NCI-H2107 (cell line): ENCODE data around the gene SNRPE.
"Not testable (repeated sequence)": the region's sequence is repeated elsewhere in the genome, so short reads cannot be mapped to it uniquely, and the experiment has no call there.

Experiments used
- DNase-seq: peaks from one replicate; lab custom pipeline; 2025; lab: John Stamatoyannopoulos, UW

SNRPE gene

GRCh38 chr1:203861379-203862184 is at the start of gene SNRPE:
Gene SNRPE, plus strand, starts transcription at chr1:203861599. Its CDS starts 61 bp downstream, at chr1:203861660.
- DNase-seq, result peak; percentile 99

DNA sequence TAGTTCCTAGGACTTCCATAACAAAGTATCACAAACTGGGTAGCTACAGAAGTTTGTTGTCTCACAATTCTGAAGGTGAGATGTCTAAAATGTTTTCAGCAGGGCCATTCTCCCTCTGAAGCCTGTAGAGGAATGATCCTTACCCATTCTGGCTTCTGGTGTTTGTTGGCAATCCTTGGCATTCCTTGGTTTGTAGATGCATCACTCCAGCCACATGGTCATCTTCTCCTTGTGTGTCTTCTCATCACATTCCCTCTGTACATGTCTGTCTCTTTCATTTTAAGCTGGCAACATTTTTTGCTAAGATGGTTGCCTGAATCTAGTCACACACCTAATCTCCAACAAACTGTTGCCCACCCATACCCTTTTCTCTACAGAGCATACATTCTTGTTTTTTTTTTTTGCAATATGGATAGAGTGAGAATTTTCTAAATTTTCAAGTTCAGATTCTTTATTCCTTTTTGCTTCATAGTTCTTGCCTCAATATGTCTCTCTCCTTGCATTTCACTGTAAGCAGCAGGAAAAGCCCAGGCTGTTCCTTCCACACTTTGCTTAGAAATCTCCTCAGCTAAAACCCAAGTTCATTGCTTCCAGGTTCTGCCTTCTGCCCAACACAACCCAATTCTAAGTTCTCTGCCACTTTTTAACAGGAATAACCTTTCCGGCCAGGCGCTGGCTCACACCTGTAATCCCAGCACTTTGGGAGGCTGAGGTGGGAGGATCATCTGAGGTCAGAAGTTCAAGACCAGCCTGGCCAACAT is 47.6 kb upstream of the SNRPE start:
- DNase-seq, result no peak

DNA sequence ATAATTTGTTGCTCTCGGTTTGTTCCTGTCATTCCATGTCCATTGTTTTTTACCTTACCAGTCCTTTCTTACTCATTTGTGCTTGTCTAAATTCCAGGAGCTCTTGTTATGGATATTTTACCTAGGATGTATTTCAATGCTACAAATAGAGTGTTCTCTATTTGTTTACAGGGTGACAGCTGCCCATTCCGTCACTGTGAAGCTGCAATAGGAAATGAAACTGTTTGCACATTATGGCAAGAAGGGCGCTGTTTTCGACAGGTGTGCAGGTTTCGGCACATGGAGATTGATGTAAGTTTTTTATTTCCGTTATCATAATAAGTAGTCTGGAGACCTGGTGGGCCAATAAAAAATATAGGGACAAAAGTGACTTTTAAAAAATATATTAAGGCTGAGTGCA is 43.0 kb upstream of the SNRPE start:
- DNase-seq, result no peak

DNA sequence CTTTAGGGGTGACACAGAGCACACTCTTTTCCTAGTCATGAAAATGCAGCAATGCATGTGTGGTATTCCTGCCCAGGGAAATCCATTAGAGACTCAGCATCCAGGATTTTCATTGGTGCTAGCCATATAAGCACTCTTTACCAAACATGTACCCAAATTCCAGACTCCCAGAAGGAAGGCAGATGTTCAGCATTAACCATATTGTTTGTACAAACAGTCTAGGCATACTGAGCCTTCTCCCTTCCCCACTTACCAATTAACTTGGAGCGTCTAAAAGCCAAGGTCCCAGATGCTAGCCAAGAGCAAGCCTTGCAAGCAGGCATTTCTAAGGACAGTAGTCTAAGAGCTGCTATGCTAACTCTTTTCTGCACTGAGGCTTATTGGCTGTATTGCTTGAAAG is 38.1 kb upstream of the SNRPE start:
- DNase-seq, result no peak

- DNase-seq, result no peak
Observed at GRCh38 chr1:203826175-203826574, 35.2 kb upstream of the SNRPE start.

- DNase-seq, result no peak
Observed at GRCh38 chr1:203828002-203828401, 33.4 kb upstream of the SNRPE start.

DNA sequence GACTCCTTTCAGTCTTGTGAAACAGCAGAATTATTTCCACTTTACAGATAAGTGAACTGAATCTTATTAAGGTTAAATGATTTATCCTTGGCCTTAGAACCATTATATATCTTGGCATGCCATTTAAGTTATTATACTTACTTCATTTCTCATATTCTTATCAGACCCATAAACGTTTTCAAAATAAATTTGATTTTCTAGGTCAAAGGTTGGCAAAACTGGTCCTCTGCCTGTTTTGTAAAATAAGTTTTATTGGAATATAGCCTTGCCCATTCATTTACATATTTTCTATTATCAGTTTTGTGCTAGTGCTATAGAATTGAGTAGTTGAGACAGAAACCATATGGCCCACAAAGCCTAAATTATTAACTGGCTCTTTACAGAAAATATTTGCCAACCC is 32.9 kb upstream of the SNRPE start:
- DNase-seq, result no peak

GRCh38 chr1:203829247-203829646 is 32.2 kb upstream of the SNRPE start:
- not testable (repeated sequence) for DNase-seq

GRCh38 chr1:203835476-203835875 is 25.9 kb upstream of the SNRPE start:
- DNase-seq, result no peak

DNA sequence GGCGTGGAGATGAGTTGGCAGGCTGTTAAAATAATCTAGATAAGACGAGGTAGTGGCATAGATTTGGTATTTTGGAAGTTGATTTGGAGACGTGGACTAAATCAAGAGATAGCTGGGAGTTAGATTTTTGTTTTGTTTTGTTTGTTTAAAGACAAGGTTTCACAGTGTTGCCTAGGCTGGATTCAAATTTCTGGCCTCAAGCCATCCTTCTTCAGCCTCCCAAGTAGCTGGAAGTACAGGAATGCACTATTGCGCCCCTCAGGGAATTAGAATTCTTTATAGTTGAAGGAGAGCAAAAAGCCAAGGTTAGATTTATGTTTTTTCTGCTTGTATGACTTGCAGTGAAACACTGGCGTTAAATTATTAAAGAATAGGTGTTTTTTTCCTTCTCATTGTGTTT is 22.3 kb upstream of the SNRPE start:
- no peak for DNase-seq

DNA sequence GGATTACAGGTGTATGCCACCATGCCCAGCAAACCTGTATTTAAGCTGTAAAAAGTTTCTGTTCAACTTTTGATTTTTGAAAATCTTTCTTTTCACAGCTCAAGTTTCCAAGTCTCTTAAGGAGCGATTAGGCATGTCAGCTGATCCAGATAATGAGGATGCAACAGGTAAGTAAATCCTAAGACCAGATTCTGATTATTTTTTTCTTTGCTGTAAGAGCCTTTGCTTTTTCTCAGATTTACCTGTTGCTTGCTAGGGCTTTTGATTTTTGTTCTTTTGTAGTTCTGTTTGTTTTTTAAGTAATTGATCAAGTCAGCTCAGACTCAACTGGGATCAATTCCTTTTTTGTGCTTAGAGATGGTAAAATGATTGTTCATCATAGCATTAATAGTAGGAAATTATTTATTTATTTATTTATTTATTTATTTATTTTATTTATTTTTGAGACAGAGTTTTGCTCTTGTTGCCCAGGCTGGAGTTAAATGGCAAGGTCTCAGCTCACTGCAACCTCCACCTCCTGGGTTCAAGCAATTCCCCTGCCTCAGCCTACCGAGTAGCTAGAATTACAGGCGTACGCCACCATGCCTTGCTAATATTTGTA is 21.1 kb upstream of the SNRPE start:
- DNase-seq, result no peak

- no peak for DNase-seq
Observed at GRCh38 chr1:203842559-203842876, 18.9 kb upstream of the SNRPE start.

DNA sequence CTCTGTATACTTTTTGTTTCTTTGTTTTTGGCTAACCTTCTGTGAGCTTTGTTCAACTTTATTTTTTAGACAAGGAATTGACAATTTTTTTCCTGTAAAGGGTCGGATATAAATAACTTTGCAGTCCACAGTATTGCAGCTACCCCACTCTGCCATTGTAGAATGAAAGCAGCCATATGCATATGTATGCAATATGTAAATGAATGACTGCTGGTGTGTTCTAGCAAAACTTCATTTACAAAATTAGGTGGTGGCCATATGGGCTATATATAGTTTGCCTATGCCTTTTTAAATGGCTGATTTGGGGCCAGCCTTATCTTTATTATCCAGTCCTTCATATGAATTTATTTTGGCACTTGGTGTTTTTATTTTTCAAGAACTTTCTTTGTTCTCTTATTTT is 18.0 kb upstream of the SNRPE start:
- DNase-seq, result no peak

DNA sequence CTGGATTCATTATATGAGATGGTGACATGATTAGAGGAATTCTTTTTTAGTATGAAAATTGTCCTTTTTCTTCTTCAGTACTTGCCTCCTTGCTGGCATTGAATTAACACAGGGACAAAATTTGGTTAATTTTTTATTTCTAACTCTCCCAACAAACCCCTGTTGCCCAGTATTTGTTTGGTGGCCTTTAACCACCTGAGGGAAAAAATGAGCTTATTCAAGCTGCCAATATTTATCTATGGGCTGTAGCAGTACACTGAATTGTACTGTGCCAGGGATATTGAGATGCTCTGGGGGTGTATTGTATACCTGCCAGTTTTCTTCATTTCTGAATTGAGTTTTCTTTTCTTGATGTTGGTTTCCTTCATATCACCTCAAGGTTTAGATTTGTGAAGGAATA is 8.3 kb upstream of the SNRPE start:
- not testable (repeated sequence) for DNase-seq

DNA sequence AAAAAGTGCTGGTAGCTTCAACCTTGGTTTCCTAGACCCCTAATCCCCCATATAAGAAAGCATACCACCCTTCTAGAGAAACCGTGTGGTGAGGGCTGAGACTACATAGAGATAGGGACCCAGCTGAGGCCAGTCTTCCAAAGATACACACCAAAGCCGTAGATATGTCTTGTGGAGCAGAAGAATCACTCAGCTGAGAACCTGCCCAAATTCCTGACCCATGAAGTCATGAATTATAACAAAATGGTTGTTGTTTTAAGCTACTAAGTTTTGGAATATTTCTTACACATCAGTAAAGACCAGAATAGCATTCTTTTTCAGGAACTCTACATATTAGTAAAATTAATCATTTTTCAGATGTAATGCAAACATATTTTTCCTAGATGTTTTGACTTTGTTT is 3.3 kb upstream of the SNRPE start:
- no peak for DNase-seq

DNA sequence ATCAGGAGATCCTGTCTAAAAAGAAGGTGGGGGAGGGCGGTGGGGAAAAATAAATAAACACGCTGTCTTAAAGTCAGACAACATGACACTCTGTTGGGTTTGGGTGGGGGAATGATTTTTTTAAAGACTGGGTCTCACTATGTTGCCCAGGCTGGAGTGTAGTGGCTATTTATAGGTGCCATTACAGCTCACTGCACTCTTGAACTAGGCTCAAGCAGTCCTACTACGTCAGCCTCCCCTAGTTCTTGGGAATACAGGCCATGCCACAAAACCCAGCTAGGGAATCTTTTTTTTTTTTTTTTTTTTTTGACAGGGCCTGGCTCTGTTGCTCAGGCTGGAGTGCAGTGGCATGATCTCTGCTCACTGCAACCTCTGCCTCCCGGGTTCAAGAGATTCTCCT is 2.4 kb upstream of the SNRPE start:
- DNase-seq, result no peak

DNA sequence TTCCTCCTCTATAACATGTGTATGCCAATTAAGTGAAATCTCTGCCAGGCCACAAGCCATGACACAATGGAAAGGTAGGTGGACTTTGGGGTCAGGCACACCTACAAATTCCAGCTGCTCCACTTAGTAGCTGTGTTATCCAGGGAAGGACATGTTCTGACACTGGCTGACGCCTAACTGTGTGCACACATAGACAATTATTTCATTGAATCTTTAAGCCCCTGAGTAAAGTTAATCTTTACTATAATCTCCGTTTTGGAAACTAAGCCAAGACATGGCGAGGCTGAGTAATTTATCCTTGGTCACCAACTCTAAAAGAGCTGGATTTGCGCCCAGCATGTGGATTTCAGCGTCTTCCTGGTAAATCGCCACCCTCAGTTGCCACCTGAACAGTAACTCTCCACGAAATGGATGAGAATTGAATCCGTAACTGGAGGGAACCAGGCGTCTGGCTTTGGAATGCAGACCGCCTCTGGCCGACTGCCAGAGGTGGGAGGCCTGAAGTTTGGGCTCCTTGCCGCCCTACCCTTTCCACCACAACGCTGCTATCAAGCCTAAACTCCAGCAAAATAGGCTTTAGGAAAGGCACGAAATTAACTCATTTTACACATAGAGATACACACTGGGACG is 888 bp upstream of the SNRPE start:
- no peak for DNase-seq

DNA sequence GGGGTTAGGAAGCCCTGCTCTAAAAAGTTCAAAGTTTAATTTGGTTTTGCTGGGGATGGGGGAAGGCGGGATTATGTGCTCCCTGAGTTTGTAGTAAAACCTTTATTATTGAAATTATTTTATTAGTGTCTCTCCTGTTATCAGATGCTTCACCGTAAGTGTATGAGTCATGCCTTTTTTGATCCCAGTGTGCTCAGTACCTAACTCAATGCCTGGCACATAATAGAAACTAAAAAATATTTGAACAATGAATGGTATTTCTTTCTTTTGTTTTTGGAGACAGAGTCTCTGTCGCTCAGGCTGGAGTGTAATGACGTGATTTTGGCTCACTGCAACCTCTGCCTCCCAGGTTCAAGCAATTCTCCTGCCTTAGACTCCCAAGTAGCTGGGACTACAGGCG is 6.4 kb downstream of the SNRPE start:
- DNase-seq, result no peak

GRCh38 chr1:203870245-203870644 is 8.8 kb downstream of the SNRPE start:
- DNase-seq, result no peak

DNA sequence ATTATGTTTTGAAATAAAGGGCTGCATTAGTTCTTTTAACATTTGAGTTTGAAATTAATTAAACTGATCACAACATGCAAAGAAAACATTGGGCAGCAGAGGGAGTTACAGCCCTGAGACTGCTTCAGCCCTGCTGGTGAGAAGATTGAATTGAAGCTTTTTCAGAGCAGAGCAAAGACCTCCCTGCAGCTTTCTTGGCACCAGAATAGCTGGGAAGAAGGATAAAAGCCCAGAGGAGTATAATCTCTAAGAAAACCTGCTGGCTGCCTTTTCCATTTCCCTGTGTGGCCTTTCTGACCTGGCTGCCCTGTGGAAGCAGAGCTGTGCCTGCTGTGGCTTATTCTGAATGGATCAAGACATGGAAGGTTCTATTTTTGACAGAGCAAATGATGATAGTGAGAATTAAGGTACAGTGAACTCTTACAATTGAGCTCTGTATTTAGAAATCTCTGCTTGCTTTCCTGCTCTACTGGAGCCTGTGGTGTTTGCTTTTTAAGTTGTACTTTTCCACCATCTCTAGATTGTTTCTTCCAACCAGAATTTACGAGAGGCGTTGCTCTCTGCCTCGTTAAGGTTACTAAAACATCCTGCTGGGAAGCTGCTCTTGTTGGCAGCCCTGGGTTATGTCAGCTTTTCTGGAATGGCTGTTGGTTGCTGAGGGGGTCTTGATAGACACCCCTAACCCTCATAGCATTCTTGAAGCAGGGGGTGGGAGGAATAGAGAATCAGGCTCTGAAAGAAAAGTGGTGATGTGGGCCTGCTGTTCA is 9.9 kb downstream of the SNRPE start:
- DNase-seq, result peak; percentile 29

GRCh38 chr1:203873094-203873493 is 11.7 kb downstream of the SNRPE start:
- DNase-seq, result no peak

GRCh38 chr1:203878422-203878821 is 17.0 kb downstream of the SNRPE start:
- no peak for DNase-seq
